Heart right ventricle (tissue), 16 donors: Measurements from ENCODE around the gene ANKRD16. TPM values are rescaled to one million over a fixed set of nuclear protein-coding genes. Genes with fewer than 3 reads are reported as not detected.

Source experiments
- ATAC-seq, 8 donors: fragments of 200-7000 bp; cut with Tn5 transposase; one replicate each; pipeline ENCODE4 v1.9.1; 2020; ENCODE audit warnings: mild to moderate bottlenecking in 8 of 8, moderate library complexity in 8 of 8, moderate number of reproducible peaks in 1 of 8
- DNase-seq, 2 donors: peaks; one replicate each; pipeline ENCODE4 v3.0.0-alpha.2; 2020
- H3K27ac ChIP-seq, 10 donors: fragments of 200-600 bp; sonication (generic) in 2 of 10; one replicate each; pipeline versions ENCODE4 v1.5.0 to v1.8.0; 2020 to 2022; ENCODE audit warnings: mild to moderate bottlenecking in 3 of 10
- H3K27me3 ChIP-seq, 7 donors: fragments of 200-600 bp; one replicate each; pipeline ENCODE4 v1.8.0; 2021 to 2022; ENCODE audit warnings: mild to moderate bottlenecking in 2 of 7
- H3K36me3 ChIP-seq, 9 donors: fragments of 200-600 bp; sonication (generic) in 1 of 9; one replicate each; pipeline versions ENCODE4 v1.5.0 to v1.8.0; 2020 to 2022; ENCODE audit warnings: mild to moderate bottlenecking in 2 of 9
- H3K4me1 ChIP-seq, 9 donors: fragments of 200-600 bp; sonication (generic) in 1 of 9; one replicate each; pipeline versions ENCODE4 v1.5.0 to v1.8.0; 2020 to 2022; ENCODE audit warnings: mild to moderate bottlenecking in 4 of 9
- H3K4me3 ChIP-seq, 10 donors: fragments of 200-600 bp; sonication (generic) in 2 of 10; one replicate each; pipeline versions ENCODE4 v1.5.0 to v1.8.0; 2020 to 2022; ENCODE audit warnings: mild to moderate bottlenecking in 7 of 10, moderate library complexity in 2 of 10
- H3K9me3 ChIP-seq, 11 donors: fragments of 200-600 bp in 10 of 11; sonication (generic) in 2 of 11; one replicate each; pipeline versions ENCODE4 v1.5.0 to v1.8.0; 2013 to 2022; ENCODE audit warnings: mild to moderate bottlenecking in 2 of 11, control low read depth in 1 of 11, moderate library complexity in 1 of 11
- WGBS, 2 donors: extraction: QIAGEN DNeasy Blood & Tissue Kit; methylation state at CpG; one replicate each; pipeline ENCODE4 v1.1.7; 2013; ENCODE audit warnings: inconsistent platforms in 1 of 2; 5-methylcytosine and 5-hydroxymethylcytosine counted together
- intact Hi-C, 10 donors: fragments of 100-400 bp; cut with DNase I; formaldehyde crosslinking; loops; one replicate each; pipeline versions ENCODE4 v1.11.1 to v1.14.2; 2022
- polyA plus RNA-seq, 2 donors: library from polyadenylated mRNA; stranded (reverse); fragments of 200-250 nt; gene quantifications; one replicate each; pipeline ENCODE4 v1.2.3, GENCODE V29; 2013
- total RNA-seq, 10 donors: library from RNA; stranded (reverse); fragmentation: NEBNext Ultra II Directional in 3 of 10; extraction: Animal tissue kit (Norgen Biotek cat#: 25700) in 3 of 10; gene quantifications; one replicate each; pipeline versions ENCODE4 v1.2.1 to v1.2.4, GENCODE V29; 2021 to 2023
- TF ChIP-seq, protein P1 (sequence below), 9 donors: fragments of 200-600 bp; sonication (generic) in 2 of 9; IDR thresholded peaks; one replicate each; pipeline versions ENCODE4 v1.5.0 to v1.8.0; 2021 to 2022; ENCODE audit warnings: antibody characterized with exemption in 9 of 9, mild to moderate bottlenecking in 5 of 9, moderate library complexity in 1 of 9
- donor health status: Arrhythmogenic right ventricular cardiomyopathy.
- donor health status: ischemic (EF 13 %, LVEDD 7.1; RV severe dilation, severe dysfunction).
- donor health status: healthy with polysubstance abuse.
- donor health status: DM: no; HTN: yes; CAD: no.
- donor health status: DM: no; HTN: no; CAD: no.
- donor health status: ischemic (EF 25% LVEDD 6.9; RV normal size, moderate dysfunction).
- donor health status: ischemic (EF 25% LVEDD 5.7; RV mildly dilated, moderate dysfunction).
- donor health status: healthy.
- donor health status: DM: yes; HTN: yes; CAD: no.
- donor health status: Ischemic cardiomyopathy.
- donor health status: ischemic (EF 35%, LVEDD 5.7; RV mildly dilated, moderate dysfunction).
- donor health status: nonischemic (EF 11% LVEDD 7.7; RV severe dilation, severe dysfunction).
- donor health status: DM: yes; HTN: yes; CAD: no.
- donor health status: PGD.
- donor health status: ischemic (EF 29% LVEDD 5.4; RV normal size, mild dysfunction).
- donor health status: nonischemic (EF 23%, LVEDD 6.1; RV moderate dilation, normal function).

The ANKRD16 gene
- total and polyA plus RNA-seq, 12 donors, result 2.2 to 3.9 (median 3.4) TPM

DNA sequence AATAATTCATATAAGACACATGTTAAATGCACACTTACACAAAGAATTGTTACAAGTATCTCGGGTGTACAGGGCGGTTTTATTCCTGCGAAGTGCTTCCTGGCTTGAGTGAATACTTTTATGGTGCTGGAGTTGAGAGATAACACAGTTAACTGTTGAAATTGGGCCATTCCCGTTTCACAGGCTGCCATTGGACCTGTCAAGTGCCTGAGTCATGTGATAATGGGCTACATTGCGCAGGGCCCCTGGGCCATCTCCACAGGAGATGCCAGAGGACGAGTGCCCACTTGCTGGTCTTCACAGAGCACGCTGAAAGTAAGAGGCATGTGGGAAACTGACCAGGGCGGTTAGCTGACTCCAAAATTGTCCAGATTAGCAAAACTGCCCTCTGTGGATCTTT is 5.2 kb upstream of the ANKRD16 start:
- Histone ChIP-seq H3K36me3 (peaks cover 0 to 61% (median 6%) of the 10 kb centered on the region in 9 donors), H3K4me1 (peaks cover 0 to 74% (median 50%) of the 10 kb centered on the region in 9 donors), H3K4me3 (no peak overlapping the region), H3K27me3 (no peaks in the 10 kb centered on the region), H3K9me3 (peaks cover 0 to 11% (median 3%) of the 10 kb centered on the region in 11 donors), H3K27ac (peak overlapping the region in 8 of 10 donors; percentile 30 to 91 (median 48))
- TF ChIP-seq, protein P1, sequence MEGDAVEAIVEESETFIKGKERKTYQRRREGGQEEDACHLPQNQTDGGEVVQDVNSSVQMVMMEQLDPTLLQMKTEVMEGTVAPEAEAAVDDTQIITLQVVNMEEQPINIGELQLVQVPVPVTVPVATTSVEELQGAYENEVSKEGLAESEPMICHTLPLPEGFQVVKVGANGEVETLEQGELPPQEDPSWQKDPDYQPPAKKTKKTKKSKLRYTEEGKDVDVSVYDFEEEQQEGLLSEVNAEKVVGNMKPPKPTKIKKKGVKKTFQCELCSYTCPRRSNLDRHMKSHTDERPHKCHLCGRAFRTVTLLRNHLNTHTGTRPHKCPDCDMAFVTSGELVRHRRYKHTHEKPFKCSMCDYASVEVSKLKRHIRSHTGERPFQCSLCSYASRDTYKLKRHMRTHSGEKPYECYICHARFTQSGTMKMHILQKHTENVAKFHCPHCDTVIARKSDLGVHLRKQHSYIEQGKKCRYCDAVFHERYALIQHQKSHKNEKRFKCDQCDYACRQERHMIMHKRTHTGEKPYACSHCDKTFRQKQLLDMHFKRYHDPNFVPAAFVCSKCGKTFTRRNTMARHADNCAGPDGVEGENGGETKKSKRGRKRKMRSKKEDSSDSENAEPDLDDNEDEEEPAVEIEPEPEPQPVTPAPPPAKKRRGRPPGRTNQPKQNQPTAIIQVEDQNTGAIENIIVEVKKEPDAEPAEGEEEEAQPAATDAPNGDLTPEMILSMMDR (IDR thresholded peaks at IDR 0.05), result no peak
- DNase-seq (peak; percentile 59 to 69), ATAC-seq (peak in 7 of 8 donors; percentile 30 to 74 (median 62))
- intact Hi-C loops, result loop anchor here in 2 of 10 donors (5.0 kb wide), 1 partner anchor 83 kb away; the partner anchor contains the start of gene GDI2 (in 2 of the 2)
- 57 to 66% methylated on average over 8 of the region's 8 CpGs for WGBS, 2 donors

DNA sequence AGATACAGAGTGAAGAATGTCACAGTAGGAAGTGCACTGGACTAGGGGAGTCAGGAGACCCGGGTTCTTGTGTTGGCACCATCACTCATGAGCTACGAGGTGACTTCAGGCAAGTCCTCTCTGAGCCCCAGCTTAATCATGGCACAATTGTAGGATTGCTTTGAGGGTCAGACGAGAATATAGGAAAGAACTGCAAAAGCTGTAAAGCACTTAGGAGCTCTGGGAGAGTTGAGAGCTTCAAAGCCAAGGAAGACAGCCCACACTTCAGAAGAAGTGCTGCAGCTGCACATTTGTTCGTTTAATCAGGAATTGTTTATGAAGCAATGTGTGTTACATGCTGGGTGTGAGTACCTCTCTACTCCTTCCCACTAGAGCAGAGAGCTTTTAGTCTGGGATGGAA is 4.7 kb upstream of the ANKRD16 start:
- intact Hi-C loops, result loop anchor here in 2 of 10 donors (5.0 kb wide), 1 partner anchor 82 kb away; the partner anchor contains the start of gene GDI2 (in 2 of the 2)
- ATAC-seq (no peak), DNase-seq (no peak)
- Histone ChIP-seq H3K27ac (peak overlapping the region in 8 of 10 donors; percentile 14 to 91 (median 46)), H3K27me3 (no peaks in the 10 kb centered on the region), H3K4me3 (peak overlapping the region in 1 of 10 donors; percentile 23), H3K4me1 (peaks cover 0 to 74% (median 50%) of the 10 kb centered on the region in 9 donors), H3K36me3 (peaks cover 0 to 61% (median 6%) of the 10 kb centered on the region in 9 donors), H3K9me3 (peaks cover 0 to 11% (median 3%) of the 10 kb centered on the region in 11 donors)
- WGBS, 2 donors, result 43 to 56% methylated on average over 4 of the region's 4 CpGs
- TF ChIP-seq, protein P1 (IDR thresholded peaks at IDR 0.05), result no peak

DNA sequence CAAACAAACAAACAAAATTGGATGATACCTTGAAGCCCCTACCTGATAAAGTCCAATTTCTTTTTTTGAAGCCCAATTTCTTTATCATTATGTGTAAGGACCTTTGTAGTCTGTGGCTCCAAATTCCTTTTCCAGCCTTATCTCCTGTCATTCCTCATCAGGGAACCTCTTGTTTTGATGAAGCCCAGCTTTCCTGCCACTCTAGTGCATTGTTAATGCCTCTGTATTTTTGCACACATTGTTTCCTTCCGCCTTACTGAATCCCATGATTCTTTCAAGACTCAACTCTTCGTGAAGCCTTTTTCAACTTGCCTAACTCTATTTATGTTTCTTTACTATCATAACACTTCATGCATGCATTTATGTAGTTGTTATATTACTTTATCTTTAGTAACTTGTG is 3.6 kb upstream of the ANKRD16 start:
- WGBS, 2 donors, result 25 to 39% methylated on average over 2 of the region's 2 CpGs
- H3K36me3 ChIP-seq, result peaks cover 0 to 50% (median 6%) of the 10 kb centered on the region in 9 donors
- TF ChIP-seq, protein P1 (IDR thresholded peaks at IDR 0.05), result no peak
- ATAC-seq, result no peak
- DNase-seq, result no peak
- H3K4me1 ChIP-seq, result peaks cover 0 to 77% (median 57%) of the 10 kb centered on the region in 9 donors
- intact Hi-C loops, result loop anchor here in 2 of 10 donors (5.0 kb wide), 1 partner anchor 81 kb away; the partner anchor contains the start of gene GDI2 (in 2 of the 2)
- H3K4me3 ChIP-seq, result no peak overlapping the region
- peaks cover 0 to 8% (median 3%) of the 10 kb centered on the region in 11 donors for H3K9me3 ChIP-seq
- H3K27me3 ChIP-seq, result no peaks in the 10 kb centered on the region
- peak overlapping the region in 8 of 10 donors; percentile 1 to 95 (median 90) for H3K27ac ChIP-seq

DNA sequence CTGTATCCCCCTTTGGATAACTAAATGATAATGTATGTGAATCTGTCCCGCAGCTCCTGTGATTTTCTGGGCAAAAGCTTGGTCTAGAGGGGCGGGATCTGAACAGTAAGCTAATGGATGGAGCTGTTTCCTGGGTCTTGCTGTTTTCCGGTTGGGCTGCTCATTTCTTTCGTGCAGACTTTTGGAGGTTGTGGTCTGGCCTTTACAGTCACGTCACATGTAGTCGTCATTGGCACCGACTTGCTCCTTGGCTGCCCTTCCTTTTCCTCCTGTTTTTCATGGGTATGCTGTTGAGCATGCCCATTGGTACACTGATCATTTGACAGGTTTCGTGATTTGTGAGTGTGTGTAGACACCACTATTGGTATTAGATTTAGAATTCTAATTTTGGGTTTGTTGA is 2.3 kb upstream of the ANKRD16 start:
- H3K4me3 ChIP-seq, result peak overlapping the region in 4 of 10 donors; percentile 89 to 93 (median 91)
- 39 to 41% methylated on average over 8 of the region's 8 CpGs for WGBS, 2 donors
- TF ChIP-seq, protein P1 (IDR thresholded peaks at IDR 0.05), result no peak
- H3K9me3 ChIP-seq, result no peaks in the 10 kb centered on the region
- DNase-seq (no peak), ATAC-seq (no peak)
- peaks cover 0 to 83% (median 64%) of the 10 kb centered on the region in 9 donors for H3K4me1 ChIP-seq
- intact Hi-C loops, result loop anchor here in 2 of 10 donors (5.0 kb wide), 1 partner anchor 80 kb away; the partner anchor contains the start of gene GDI2 (in 2 of the 2)
- H3K27me3 ChIP-seq, result no peaks in the 10 kb centered on the region
- H3K36me3 ChIP-seq, result peaks cover 0 to 42% (median 6%) of the 10 kb centered on the region in 9 donors
- peak overlapping the region in 9 of 10 donors; percentile 84 to 95 (median 90) for H3K27ac ChIP-seq
